HCT116 (cell line): Measurements from ENCODE around the gene CASP7. TPM values are rescaled to one million over a fixed set of nuclear protein-coding genes. Genes with fewer than 3 reads are reported as not detected.

ENCODE experiments used
- ATAC-seq: fragments of 200-7000 bp; cut with Tn5 transposase; 2 replicates; pipeline ENCODE4 v1.9.1; 2020; ENCODE audit warnings: mild to moderate bottlenecking, moderate library complexity
- BruUV-seq: library from RNA; stranded (reverse); fragments of 400-500 nt; replicated peaks from 2 replicates; lab custom pipeline; 2021; lab: Mats Ljungman, UMichigan
- CTCF ChIA-PET: fragments of 300-600 bp; sonication (Branson Sonifier 250); formaldehyde crosslinking; loops from one replicate; lab custom pipeline; 2021; ENCODE audit warnings: antibody characterized with exemption; lab: Charles Lee
- POLR2A ChIA-PET: fragments of 300-600, 350-600 bp; sonication (Branson Sonifier 250); formaldehyde crosslinking; loops from one replicate; lab custom pipeline; 2021; ENCODE audit warnings: antibody characterized with exemption; lab: Charles Lee
- RAD21 ChIA-PET, 2 experiments: fragments of 300-600 bp; sonication (Branson Sonifier 250); formaldehyde crosslinking; loops; one replicate each; lab custom pipeline; 2023; ENCODE audit warnings: low total read pairs in 2 of 2; ENCODE audit not compliant: uncharacterized antibody in 2 of 2, unreplicated experiment in 2 of 2, low non-redundant PET in 1 of 2; lab: Charles Lee
- DNase-seq: peaks from one replicate; pipeline ENCODE4 v3.0.0-alpha.2; 2010; ENCODE audit warnings: low read depth, low spot score
- H2AFZ ChIP-seq: fragments of 200-600 bp; shearing (Covaris generic), sonication (generic); 2 replicates; pipeline ENCODE4 v1.6.1; 2017; ENCODE audit warnings: low read depth, mixed run types, mixed read lengths, antibody characterized with exemption, low read length; ENCODE audit not compliant: poor library complexity, severe bottlenecking
- H3K27ac ChIP-seq: 2 replicates; pipeline ENCODE4 v1.5.1; 2012; ENCODE audit warnings: low read depth, low read length
- H3K27me3 ChIP-seq: fragments of 200-600 bp; sonication (generic); 2 replicates; pipeline ENCODE4 v1.6.1; 2016; ENCODE audit warnings: mixed run types, low read length, mixed read lengths; ENCODE audit not compliant: insufficient read depth
- H3K36me3 ChIP-seq, 2 experiments: fragments of 200-500 bp in 1 of 2; fragments of 200-600 bp in 1 of 2; sonication (Bioruptor generic) in 1 of 2; sonication (generic) in 1 of 2; 2 replicates each; pipeline versions ENCODE4 v1.5.1 to v1.6.1; 2014 to 2016; ENCODE audit warnings: low read length in 2 of 2, inconsistent platforms in 1 of 2, mixed read lengths in 1 of 2, mixed run types in 1 of 2; ENCODE audit not compliant: insufficient read depth in 2 of 2, control insufficient read depth in 1 of 2
- H3K4me1 ChIP-seq, 2 experiments: fragments of 200-600 bp in 1 of 2; sonication (generic) in 1 of 2; 2 replicates each; pipeline versions ENCODE4 v1.5.1 to v1.6.1; 2012 to 2017; ENCODE audit warnings: low read length in 2 of 2, inconsistent platforms in 1 of 2, mild to moderate bottlenecking in 1 of 2, mixed read lengths in 1 of 2, mixed run types in 1 of 2, moderate library complexity in 1 of 2; ENCODE audit not compliant: insufficient read depth in 2 of 2, control insufficient read depth in 1 of 2
- H3K4me2 ChIP-seq: fragments of 200-600 bp; sonication (generic); 2 replicates; pipeline ENCODE4 v1.6.1; 2017; ENCODE audit warnings: mixed run types, low read length, mixed read lengths
- H3K4me3 ChIP-seq, 2 experiments: fragments of 200-600 bp in 1 of 2; sonication (generic) in 1 of 2; replicated peaks in 1 of 2; 2 replicates each; pipeline ENCODE4 v1.5.1; 2011 to 2016; ENCODE audit warnings: low read length in 2 of 2, control low read depth in 1 of 2, low read depth in 1 of 2, mild to moderate bottlenecking in 1 of 2, mixed read lengths in 1 of 2, mixed run types in 1 of 2
- H3K79me2 ChIP-seq: fragments of 200-600 bp; sonication (generic); 2 replicates; pipeline ENCODE4 v1.6.1; 2017; ENCODE audit warnings: mild to moderate bottlenecking, mixed run types, low read length, moderate library complexity, mixed read lengths; ENCODE audit not compliant: insufficient read depth
- H3K9ac ChIP-seq: fragments of 200-600 bp; sonication (generic); 2 replicates; pipeline ENCODE4 v1.6.1; 2016; ENCODE audit warnings: low read length, mixed read lengths
- H3K9me2 ChIP-seq: fragments of 200-600 bp; sonication (generic), shearing (Covaris generic); 2 replicates; pipeline ENCODE4 v1.6.1; 2017; ENCODE audit warnings: mixed run types, mild to moderate bottlenecking, moderate library complexity; ENCODE audit not compliant: insufficient read depth
- H3K9me3 ChIP-seq, 2 experiments: fragments of 200-500 bp in 1 of 2; fragments of 200-600 bp in 1 of 2; sonication (Bioruptor generic) in 1 of 2; sonication (generic) in 1 of 2; 2 replicates each; pipeline ENCODE4 v1.6.1; 2014 to 2017; ENCODE audit warnings: low read length in 2 of 2, mixed read lengths in 2 of 2, inconsistent platforms in 1 of 2, low read depth in 1 of 2, mild to moderate bottlenecking in 1 of 2, mixed run types in 1 of 2, moderate library complexity in 1 of 2; ENCODE audit not compliant: control insufficient read depth in 1 of 2, insufficient read depth in 1 of 2
- H4K20me1 ChIP-seq: fragments of 200-600 bp; sonication (generic), shearing (Covaris generic); 2 replicates; pipeline ENCODE4 v1.6.1; 2017; ENCODE audit warnings: mixed run types, mild to moderate bottlenecking, moderate library complexity; ENCODE audit not compliant: insufficient read depth
- CBX3 ChIP-seq: IDR thresholded peaks from 2 replicates; pipeline ENCODE4 v1.6.1; 2012; ENCODE audit warnings: low read depth
- CTCF ChIP-seq, 3 experiments: fragments of 200-600 bp in 1 of 3; sonication (generic) in 1 of 3; IDR thresholded peaks in 2 of 3; conservative IDR thresholded peaks in 1 of 3; 2 replicates each; pipeline ENCODE4 v1.5.1; 2012 to 2017; ENCODE audit warnings: low read depth in 2 of 3, low read length in 2 of 3, antibody characterized with exemption in 1 of 3, borderline replicate concordance in 1 of 3, control low read depth in 1 of 3, mild to moderate bottlenecking in 1 of 3, mixed read lengths in 1 of 3, mixed run types in 1 of 3, moderate library complexity in 1 of 3; ENCODE audit not compliant: insufficient read depth in 1 of 3
- EGR1 ChIP-seq: IDR thresholded peaks from 2 replicates; pipeline ENCODE4 v1.6.1; 2012; ENCODE audit warnings: low read depth
- EZH2 ChIP-seq: fragments of 200-600 bp; sonication (generic); IDR thresholded peaks from 2 replicates; pipeline ENCODE4 v1.6.1; 2017; ENCODE audit warnings: antibody characterized with exemption, mixed run types
- SP1 ChIP-seq: IDR thresholded peaks from 2 replicates; pipeline ENCODE4 v1.6.1; 2012; ENCODE audit warnings: low read depth
- intact Hi-C: fragments of 100-400 bp; cut with micrococcal nuclease; formaldehyde crosslinking; loops from 2 replicates; pipeline ENCODE4 v1.10.0; 2022
- total RNA-seq: library from RNA; stranded (reverse); gene quantifications from one replicate; pipeline ENCODE4 v1.2.1, GENCODE V29; 2021; ENCODE audit not compliant: unreplicated experiment
- TF ChIP-seq, protein P1 (sequence below): IDR thresholded peaks from 2 replicates; pipeline ENCODE4 v1.6.1; 2012

Gene CASP7
- total RNA-seq, 1 experiment from 2014 or later = 30.5 TPM

- CTCF ChIA-PET = no interaction called here
- no peak overlapping the region for H2AFZ ChIP-seq
- H3K79me2 ChIP-seq = no peaks in the 10 kb centered on the region
- H4K20me1 ChIP-seq = no peaks in the 10 kb centered on the region
- no peak overlapping the region for H3K4me2 ChIP-seq
- ATAC-seq (no peak), DNase-seq (no peak)
- H3K27me3 ChIP-seq = peaks cover 10% of the 10 kb centered on the region; the same call in 1 of the 2 replicates
- H3K9me2 ChIP-seq = no peaks in the 10 kb centered on the region
- RAD21 ChIA-PET = no interaction called here
- no peaks in the 10 kb centered on the region for H3K36me3 ChIP-seq
- no TSS peak for BruUV-seq
- intact Hi-C loops = no loop called here
- no peaks in the 10 kb centered on the region for H3K4me1 ChIP-seq
- H3K9me3 ChIP-seq = no peaks in the 10 kb centered on the region
- no peak overlapping the region for H3K27ac ChIP-seq
- POLR2A ChIA-PET = no interaction called here
- no peak overlapping the region for H3K9ac ChIP-seq
- TF ChIP-seq EGR1 = no peak
- TF ChIP-seq SP1 = no peak
- TF ChIP-seq EZH2 = no peak
- H3K4me3 ChIP-seq = no peak overlapping the region
These were observed 47.9 kb upstream of the CASP7 start for GRCh38 chr10:113631684-113632367.

DNA sequence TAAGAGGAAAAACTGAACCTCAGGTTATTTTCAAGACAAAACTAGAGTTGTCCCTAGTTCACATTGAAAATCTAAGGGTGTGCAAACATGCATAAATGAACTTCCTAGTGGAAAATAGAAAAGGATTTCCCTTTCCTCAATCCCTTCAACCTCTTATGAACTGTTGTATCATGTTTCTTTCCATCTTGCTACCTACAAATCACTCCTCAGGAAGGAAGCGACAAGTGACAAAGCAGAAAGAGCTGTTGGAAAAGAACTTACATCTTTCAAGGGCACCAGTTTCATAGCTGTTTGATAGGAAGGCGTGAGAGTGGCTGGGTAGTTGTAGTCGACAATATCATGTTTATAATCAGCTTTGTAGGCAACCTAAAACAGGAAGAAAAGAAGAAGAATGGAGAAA, 39.7 kb upstream of the CASP7 start:
- no peak for DNase-seq
- no TSS peak for BruUV-seq

More for the DNA sequence above, 39.7 kb upstream of the CASP7 start:
- Histone ChIP-seq H4K20me1 (no peaks in the 10 kb centered on the region), H3K9me2 (no peaks in the 10 kb centered on the region), H3K4me2 (no peak overlapping the region), H3K79me2 (no peaks in the 10 kb centered on the region), H3K4me3 (no peak overlapping the region), H3K27me3 (peaks cover 31% of the 10 kb centered on the region), H3K9ac (no peak overlapping the region), H2AFZ (no peak overlapping the region), H3K4me1 (peaks cover 3 to 8% of the 10 kb centered on the region in 2 experiments; a peak in 2 of 4 replicates), H3K27ac (no peak overlapping the region), H3K36me3 (no peaks in the 10 kb centered on the region), H3K9me3 (no peaks in the 10 kb centered on the region)
- ATAC-seq = no peak
- ChIA-PET CTCF (no interaction called here), RAD21 (no interaction called here), POLR2A (no interaction called here)
- no peak for TF ChIP-seq CTCF (IDR thresholded peaks at IDR 0.05 in 2 of 3, conservative IDR thresholded peaks at IDR 0.05 in 1 of 3; ENCODE audit: borderline replicate concordance in 1 of 3, insufficient read depth in 1 of 3, low read depth in 2 of 3, low read length in 2 of 3)
- no peak for TF ChIP-seq CBX3
- TF ChIP-seq, protein P1, sequence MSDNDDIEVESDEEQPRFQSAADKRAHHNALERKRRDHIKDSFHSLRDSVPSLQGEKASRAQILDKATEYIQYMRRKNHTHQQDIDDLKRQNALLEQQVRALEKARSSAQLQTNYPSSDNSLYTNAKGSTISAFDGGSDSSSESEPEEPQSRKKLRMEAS = no peak
- intact Hi-C loops = no loop called here
